Fibroblast of gingiva (primary cell): ENCODE data around the gene PLEKHG3.

Experiments used
- DNase-seq: peaks from one replicate; pipeline ENCODE4 v3.0.0-alpha.2; 2011; ENCODE audit warnings: low read depth

The PLEKHG3 gene

DNA sequence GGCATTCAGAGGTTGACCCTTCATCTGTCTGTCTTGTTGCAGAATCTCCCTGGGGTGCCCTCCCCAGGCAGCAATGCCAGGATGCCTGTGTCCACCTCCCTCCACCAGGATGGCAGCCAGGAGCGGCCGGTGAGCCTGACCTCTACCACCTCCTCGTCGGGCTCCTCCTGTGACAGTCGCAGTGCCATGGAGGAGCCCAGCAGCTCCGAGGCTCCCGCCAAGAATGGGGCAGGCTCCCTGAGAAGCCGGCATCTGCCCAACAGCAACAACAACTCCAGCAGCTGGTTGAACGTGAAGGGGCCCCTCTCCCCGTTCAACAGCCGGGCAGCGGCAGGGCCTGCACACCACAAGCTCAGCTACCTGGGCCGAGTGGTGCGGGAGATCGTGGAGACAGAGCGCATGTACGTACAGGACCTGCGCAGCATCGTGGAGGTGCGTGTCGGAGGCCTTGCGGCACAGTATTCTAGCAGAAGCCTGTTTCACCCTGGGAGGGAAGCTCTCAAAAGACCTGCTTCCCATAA, 23.4 kb downstream of the PLEKHG3 start:
- DNase-seq = no peak

DNA sequence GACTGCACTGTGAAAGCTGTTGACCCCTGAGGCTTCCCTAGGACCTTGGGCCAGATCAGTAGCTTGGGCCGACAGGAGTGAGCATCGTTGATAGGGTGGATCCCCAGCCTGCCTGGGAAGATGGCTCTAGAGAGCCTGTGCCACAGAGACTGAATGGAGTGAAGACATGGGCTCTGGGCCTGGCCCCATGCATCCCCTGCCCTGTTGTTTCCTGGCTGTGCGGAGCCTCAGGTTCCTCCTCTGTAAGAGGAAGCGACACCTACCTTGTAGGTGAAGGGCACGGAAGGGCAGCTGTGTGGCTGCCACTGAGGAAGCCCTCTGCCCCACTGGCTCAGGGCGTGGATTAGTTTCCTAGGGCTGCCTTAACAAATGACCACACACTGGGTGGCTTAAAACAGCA, 23.9 kb downstream of the PLEKHG3 start:
- no peak for DNase-seq

DNA sequence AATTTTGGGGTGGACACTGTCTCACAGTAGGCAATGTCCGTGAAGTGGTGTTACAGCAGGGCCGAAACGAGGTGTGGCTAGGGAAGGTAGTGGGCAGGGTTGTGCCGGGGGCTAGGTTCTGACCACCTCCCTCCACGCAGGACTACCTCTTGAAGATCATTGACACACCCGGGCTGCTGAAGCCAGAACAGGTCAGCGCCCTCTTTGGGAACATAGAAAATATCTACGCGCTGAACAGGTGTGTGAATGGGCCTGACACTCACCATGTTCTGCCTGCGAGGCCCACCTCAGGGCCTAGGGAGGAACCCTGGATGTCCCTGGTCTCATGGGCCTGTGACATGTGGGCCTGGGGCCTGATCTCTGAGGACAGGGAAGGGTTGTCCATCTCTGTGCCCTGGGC, 24.6 kb downstream of the PLEKHG3 start:
- no peak for DNase-seq

GRCh38 chr14:64729386-64730060, 25.3 kb downstream of the PLEKHG3 start:
- peak; percentile 18 for DNase-seq

- DNase-seq = no peak
These were observed 25.8 kb downstream of the PLEKHG3 start for GRCh38 chr14:64730061-64730440.

- no peak for DNase-seq
These were observed 26.5 kb downstream of the PLEKHG3 start for GRCh38 chr14:64730681-64731080.

- DNase-seq = no peak
These were observed 26.9 kb downstream of the PLEKHG3 start for GRCh38 chr14:64731141-64731581.

DNA sequence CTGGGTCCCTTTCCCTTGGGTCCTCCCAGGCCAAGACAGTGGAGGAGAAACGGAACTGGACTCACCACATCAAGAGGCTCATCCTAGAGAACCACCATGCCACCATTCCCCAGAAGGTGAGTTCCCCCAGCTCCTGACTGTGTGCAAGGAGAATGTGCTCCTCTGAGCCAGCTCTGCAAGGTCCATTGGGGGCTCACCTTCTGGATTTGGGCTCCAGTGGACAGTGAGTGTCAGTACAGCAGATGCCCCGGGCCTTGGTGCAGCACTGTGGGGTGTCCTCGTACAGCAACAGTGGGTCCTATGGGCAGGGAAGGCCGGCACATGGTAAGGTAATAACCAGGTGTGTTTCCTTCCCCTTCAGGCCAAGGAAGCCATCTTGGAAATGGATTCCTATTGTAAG, 27.8 kb downstream of the PLEKHG3 start:
- no peak for DNase-seq

DNA sequence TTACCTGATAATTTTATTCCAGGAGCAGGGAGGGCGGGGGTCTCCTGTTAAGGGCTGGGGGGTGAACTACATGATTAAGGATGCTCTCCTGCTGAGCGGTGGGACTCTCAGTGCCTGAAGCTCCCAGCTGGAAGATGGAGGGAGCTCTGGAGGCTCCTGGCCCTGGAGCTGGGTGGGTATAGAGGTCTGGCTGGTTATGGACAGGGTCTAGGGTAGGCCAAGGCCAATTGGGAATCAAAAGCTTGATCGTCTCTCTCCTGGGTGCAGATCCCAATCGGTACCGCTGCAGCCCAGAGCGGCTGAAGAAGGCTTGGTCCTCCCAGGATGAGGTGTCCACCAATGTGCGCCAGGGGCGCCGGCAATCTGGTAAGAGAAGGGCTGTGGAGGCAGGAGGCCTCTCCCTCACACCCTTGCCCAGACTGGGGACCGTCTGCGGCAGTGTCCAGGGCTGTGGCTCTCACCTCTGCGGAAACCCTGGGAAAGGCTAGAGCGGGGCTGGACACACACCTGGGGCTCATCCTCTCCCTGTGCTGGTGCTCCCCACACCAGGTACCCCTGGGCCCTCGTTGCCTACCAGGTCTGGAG, 28.4 kb downstream of the PLEKHG3 start:
- no peak for DNase-seq

DNA sequence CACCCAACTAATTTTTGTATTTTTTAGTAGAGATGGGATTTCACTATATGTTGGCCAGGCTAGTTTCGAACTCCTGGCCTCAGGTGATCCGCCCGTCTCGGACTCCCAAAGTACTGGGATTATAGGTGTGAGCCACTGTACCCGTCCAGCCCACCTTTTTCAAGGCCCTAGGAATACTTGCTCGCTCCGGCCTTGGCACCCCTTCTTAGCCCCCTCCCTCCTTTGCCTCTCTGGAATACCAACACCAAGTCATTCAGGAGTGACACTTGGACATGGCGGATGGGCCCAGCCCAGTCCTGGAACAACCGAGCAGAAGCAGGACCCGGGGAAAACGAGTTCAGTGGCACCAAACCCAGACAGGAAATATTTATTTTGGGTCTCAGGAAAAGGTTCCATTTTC, 29.1 kb downstream of the PLEKHG3 start:
- DNase-seq = no peak

GRCh38 chr14:64733899-64734298, 29.7 kb downstream of the PLEKHG3 start:
- DNase-seq = no peak

GRCh38 chr14:64734990-64735389, 30.8 kb downstream of the PLEKHG3 start:
- no peak for DNase-seq

GRCh38 chr14:64736271-64737169, 32.3 kb downstream of the PLEKHG3 start:
- DNase-seq = no peak

- DNase-seq = no peak
These were observed 33.4 kb downstream of the PLEKHG3 start for GRCh38 chr14:64737391-64738280.

DNA sequence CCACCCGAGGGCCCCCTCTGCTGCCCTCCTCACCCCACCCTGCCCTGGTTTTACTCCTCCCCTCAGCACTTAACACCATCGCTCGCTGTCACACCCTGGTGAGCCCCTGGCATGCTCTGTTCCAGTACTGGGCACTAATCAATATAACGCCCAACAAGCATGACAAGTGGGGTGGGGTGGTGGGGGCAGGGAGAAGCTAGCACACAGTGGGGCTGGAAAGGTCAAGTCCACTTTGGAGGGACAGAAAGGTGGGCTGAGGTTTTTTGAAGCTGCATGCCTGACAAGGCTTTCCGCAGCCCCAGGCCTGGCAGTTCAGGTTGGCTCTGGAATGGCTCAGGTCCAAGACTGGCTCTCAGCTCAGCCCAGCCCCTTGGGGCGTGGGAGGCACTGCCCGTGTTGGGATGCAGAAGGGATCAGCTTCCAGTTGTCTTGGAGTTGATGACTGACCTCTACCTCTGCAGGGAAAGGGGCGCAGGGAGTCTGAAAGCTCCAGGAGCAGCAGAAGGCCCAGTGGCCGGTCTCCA, 34.1 kb downstream of the PLEKHG3 start:
- DNase-seq = no peak

DNA sequence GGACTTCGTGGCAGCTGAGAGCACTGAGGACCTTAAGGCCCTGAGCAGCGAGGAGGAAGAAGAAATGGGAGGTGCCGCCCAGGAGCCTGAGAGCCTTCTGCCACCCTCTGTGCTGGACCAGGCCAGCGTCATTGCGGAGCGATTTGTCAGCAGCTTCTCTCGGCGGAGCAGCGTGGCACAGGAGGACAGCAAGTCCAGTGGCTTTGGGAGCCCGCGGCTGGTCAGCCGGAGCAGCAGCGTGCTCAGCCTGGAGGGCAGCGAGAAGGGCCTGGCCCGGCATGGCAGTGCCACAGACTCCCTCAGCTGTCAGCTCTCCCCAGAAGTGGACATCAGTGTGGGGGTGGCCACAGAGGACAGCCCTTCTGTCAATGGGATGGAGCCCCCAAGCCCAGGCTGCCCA, 37.0 kb downstream of the PLEKHG3 start:
- no peak for DNase-seq

DNA sequence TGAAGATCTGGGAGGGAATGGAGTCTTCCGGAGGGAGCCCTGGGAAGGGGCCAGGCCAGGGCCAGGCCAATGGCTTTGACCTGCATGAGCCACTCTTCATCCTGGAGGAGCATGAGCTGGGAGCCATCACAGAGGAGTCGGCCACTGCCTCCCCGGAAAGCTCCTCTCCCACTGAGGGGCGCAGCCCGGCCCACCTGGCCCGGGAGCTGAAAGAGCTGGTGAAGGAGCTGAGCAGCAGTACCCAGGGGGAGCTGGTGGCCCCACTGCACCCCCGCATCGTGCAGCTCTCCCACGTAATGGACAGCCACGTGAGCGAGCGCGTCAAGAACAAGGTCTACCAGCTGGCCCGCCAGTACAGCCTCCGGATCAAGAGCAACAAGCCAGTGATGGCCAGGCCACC, 37.7 kb downstream of the PLEKHG3 start:
- DNase-seq = no peak

- DNase-seq = no peak
These were observed 38.8 kb downstream of the PLEKHG3 start for GRCh38 chr14:64743061-64743460.

DNA sequence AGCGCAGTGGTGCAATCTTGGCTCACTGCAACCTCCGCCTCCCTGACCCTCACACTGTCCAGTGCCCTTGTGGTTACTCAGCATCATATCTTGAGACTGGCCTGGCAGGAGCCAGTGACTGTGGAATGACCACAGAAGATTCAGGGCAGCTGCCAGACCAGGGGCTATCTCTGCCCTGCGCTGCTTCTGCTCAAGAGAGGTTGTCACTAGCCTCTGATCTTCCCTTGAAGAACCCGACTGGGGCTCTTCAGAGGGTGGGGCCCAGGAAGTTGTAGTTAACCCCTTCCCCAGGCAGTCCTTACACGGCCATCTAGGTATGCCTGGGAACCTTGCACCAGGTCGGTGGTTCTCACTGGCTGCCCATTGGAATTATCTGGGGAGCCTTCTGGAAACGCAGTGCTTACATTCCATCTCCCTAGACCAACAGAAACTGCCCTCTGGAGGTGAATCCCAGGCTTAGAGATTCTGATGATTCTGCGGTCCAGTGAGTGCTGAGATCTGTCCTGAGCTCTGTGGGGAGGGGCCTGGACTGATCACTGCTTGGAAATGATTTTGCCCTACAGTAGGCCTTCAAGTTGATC, 41.4 kb downstream of the PLEKHG3 start:
- no peak for DNase-seq

GRCh38 chr14:64746298-64747250, 42.4 kb downstream of the PLEKHG3 start:
- DNase-seq = no peak
